NCI-H82 (cell line): ENCODE measurements around the gene TRRAP.

Source experiments
- DNase-seq: peaks from one replicate; lab custom pipeline; 2025; lab: John Stamatoyannopoulos, UW

TRRAP gene

GRCh38 chr7:98866351-98866750 is 12.0 kb upstream of the TRRAP start:
- DNase-seq = no peak

- DNase-seq = no peak
Observed at GRCh38 chr7:98866765-98867164, 11.6 kb upstream of the TRRAP start.

- DNase-seq = no peak
Observed at GRCh38 chr7:98868450-98868849, 9.9 kb upstream of the TRRAP start.

- DNase-seq = peak; percentile 34
Observed at GRCh38 chr7:98869027-98869596, 9.2 kb upstream of the TRRAP start.

GRCh38 chr7:98869597-98870120 is 8.7 kb upstream of the TRRAP start, which contains the start of gene TMEM130:
TSS of gene TMEM130 (minus strand) at chr7:98870014. CDS start at chr7:98869861, 153 bp downstream.
- peak; percentile 40 for DNase-seq

- DNase-seq = peak; percentile 80
Observed at GRCh38 chr7:98870121-98870651, 8.1 kb upstream of the TRRAP start.

- peak; percentile 46 for DNase-seq
Observed at GRCh38 chr7:98870807-98871491, 7.4 kb upstream of the TRRAP start.

GRCh38 chr7:98872328-98872924 is 5.9 kb upstream of the TRRAP start:
- DNase-seq = peak; percentile 71

- DNase-seq = peak; percentile 14
Observed at GRCh38 chr7:98873610-98874009, 4.7 kb upstream of the TRRAP start.

- no peak for DNase-seq
Observed at GRCh38 chr7:98874942-98875341, 3.4 kb upstream of the TRRAP start.

- DNase-seq = no peak
Observed at GRCh38 chr7:98875501-98875900, 2.8 kb upstream of the TRRAP start.

- no peak for DNase-seq
Observed at GRCh38 chr7:98877146-98877545, 1.2 kb upstream of the TRRAP start.

GRCh38 chr7:98877692-98878364 is 504 bp upstream of the TRRAP start:
- DNase-seq = no peak

GRCh38 chr7:98879198-98879978 is 1.1 kb downstream of the TRRAP start:
- DNase-seq = peak; percentile 60

GRCh38 chr7:98879979-98880315 is 1.6 kb downstream of the TRRAP start:
- no peak for DNase-seq

- no peak for DNase-seq
Observed at GRCh38 chr7:98880485-98880884, 2.2 kb downstream of the TRRAP start.

- no peak for DNase-seq
Observed at GRCh38 chr7:98881561-98882315, 3.4 kb downstream of the TRRAP start.

- no peak for DNase-seq
Observed at GRCh38 chr7:98884416-98884815, 6.1 kb downstream of the TRRAP start.

- no peak for DNase-seq
Observed at GRCh38 chr7:98887038-98887437, 8.7 kb downstream of the TRRAP start.

- DNase-seq = no peak
Observed at GRCh38 chr7:98892609-98893008, 14.3 kb downstream of the TRRAP start.

GRCh38 chr7:98899816-98900215 is 21.5 kb downstream of the TRRAP start:
- no peak for DNase-seq
